Measurements from ENCODE around the gene CANT1. TPM values are rescaled to one million over a fixed set of nuclear protein-coding genes. Genes with fewer than 3 reads are reported as not detected.

The CANT1 gene
- total RNA-seq, result 43.5 and 60.9 TPM in 2 replicates

GRCh38 chr17:79009397-79010303, at the start of gene CANT1:
TSS of gene CANT1 (minus strand) at chr17:79009764. CDS start at chr17:78997622, 12,142 bp downstream.

GRCh38 chr17:79023886-79024771, 14.6 kb upstream of the CANT1 start, which contains the start of gene C1QTNF1:
TSS of gene C1QTNF1 (plus strand) at chr17:79024169. CDS start at chr17:79043969, 19,800 bp downstream.

GRCh38 chr17:78979780-78980623, 29.6 kb downstream of the CANT1 start, which contains the start of gene LGALS3BP:
TSS of gene LGALS3BP (minus strand) at chr17:78979923. CDS start at chr17:78977191, 2,732 bp downstream.

Other genes starting within 250 kb of the CANT1 start
- gene CYTH1, start 227.5 kb downstream of the CANT1 start, total RNA-seq, result 26.6 and 34.5 TPM in 2 replicates
- 14.3 and 16.4 TPM in 2 replicates for gene USP36, start 168.9 kb downstream of the CANT1 start, total RNA-seq
- gene CEP295NL, start 106.6 kb downstream of the CANT1 start, total RNA-seq, result 0.32 and 2.1 TPM in 2 replicates
- 17.2 and 28.0 TPM in 2 replicates for gene TIMP2, start 84.4 kb downstream of the CANT1 start, total RNA-seq
- gene LGALS3BP, start 29.8 kb downstream of the CANT1 start, total RNA-seq, result 4.9 and 64.0 TPM in 2 replicates
- gene C1QTNF1, start 14.4 kb upstream of the CANT1 start, total RNA-seq, result 2.9 and 17.9 TPM in 2 replicates
- 10.4 and 17.9 TPM in 2 replicates for gene ENGASE, start 65.1 kb upstream of the CANT1 start, total RNA-seq

All from epithelial cell of umbilical artery (primary cell).